ENCODE results near the gene LRRC1.
A peak's percentile ranks its signal among the peaks of the same experiment; 100 is the strongest.
"Not testable (repeated sequence)": the region's sequence is repeated elsewhere in the genome, so short reads cannot be mapped to it uniquely, and the experiment has no call there.

The LRRC1 gene

DNA sequence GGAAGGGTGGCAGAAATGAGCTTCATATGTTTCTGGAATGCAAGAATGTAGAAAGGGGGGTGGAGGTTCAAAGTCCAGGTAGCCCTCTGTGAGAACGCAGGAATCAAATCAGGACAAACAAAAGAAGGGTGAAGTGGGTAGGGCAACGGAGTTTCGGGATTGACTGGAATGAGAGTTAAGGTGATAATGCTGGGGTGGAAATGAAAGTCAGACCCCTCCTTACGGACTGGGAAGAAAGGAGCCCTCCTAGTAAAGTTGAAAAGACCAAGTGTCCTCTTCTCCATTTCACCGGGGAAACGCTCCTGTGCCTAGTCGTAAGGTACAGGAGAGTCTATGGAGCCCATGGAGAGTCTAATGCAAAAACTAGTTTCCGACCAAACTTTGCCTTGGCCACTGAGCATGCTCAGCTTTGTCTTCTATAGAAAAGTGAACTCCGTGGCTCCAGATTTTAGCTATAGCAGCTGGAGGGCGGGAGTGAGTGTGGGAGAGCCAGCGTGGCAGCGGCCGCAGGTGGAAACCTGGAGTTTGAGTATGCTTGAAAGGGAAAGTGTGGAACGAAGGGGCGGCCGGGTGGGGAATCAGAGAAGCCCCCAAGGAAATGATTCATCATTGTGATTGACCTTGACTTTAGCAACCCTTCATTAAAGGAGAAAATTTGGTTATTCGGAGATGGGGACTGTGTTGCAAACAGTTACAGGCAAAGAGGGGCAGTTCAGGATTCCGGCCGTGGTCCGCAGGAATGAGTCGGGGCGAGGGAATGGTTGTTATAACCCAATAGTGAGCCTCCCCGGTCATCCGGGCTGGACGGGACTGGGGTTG, 1.3 kb upstream of the LRRC1 start:
- DNase-seq: peak; percentile 27

DNA sequence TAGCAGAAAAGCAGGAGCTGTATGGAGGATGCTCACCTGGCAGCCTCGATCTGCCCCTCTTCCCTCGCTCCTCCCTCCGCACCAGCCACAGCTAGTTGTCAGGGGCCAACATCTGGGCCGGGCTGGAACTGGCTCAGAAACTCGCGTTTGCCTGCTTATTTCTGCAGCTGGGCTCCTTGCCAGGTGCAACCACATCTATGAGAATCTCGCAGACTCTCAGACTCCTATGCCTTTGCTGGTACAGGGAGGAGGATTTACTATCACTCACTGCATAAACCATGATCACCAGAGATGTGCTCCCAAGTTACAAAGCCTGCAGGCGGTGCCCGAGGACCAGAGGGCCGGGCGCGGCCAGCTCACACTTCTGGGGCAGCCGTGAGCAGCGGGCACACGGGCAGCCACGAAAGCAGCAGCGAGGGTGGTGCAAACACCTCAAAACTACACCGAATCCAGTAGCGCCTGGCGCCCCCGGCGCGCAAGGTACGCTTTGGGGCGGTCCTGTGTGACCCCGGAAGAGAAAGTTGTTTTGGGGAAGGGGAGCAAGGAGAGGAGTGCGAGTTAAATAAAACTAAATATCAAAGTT, 577 bp upstream of the LRRC1 start:
- DNase-seq: no peak

DNA sequence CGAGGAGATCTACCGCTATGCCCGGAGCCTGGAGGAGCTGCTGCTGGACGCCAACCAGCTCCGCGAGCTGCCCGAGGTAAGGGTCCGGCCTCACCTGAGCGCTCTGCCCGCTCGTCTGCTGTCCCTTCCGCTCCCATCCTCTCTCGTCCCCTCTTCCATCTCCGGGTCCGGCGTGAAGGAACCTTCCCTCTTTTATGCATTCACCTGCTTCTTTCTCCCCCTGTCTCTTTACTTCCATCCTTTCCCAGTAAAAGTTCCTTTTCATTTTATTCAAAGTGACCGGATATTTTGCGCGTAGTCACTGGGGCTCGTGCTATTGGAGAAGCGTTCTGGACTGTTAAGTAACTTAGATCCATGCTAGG, 516 bp downstream of the LRRC1 start:
- DNase-seq: no peak

DNA sequence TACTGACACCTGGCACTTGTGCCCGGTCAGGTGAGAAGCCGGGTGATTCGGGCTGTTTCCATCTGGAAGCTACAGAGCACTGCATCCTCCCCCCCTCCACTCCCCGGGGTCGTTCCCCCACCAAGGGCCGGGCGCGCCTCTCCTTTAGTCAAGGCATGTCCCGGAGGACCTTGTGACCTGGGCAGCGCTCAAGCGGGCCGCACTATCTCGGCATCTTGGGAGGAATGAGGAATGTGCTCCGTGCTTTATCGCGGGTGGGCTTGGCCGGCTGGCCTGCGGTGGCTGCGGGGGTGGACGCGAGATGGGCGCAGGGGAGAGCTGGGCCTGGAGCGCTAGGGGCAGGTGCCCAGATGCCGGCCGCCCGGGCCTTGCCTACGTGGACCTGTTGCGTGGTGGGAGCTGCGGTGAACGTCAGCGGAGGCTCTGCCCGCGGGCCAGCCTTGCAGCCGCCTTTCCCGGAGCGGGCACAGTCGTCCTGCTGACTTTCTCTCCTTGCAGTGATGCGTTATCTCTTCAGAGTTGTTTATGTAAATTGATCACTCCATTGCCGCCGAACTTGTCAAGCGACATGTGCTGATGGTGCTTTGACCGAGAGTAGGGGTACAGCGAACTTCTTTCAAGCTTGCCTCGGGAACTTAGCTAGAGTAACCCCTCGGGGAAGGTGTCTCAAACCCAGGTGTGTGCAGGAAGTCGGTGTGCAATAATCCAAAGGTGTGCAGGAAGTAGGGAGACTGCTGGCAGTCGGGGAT, 1.1 kb downstream of the LRRC1 start:
- DNase-seq: no peak

DNA sequence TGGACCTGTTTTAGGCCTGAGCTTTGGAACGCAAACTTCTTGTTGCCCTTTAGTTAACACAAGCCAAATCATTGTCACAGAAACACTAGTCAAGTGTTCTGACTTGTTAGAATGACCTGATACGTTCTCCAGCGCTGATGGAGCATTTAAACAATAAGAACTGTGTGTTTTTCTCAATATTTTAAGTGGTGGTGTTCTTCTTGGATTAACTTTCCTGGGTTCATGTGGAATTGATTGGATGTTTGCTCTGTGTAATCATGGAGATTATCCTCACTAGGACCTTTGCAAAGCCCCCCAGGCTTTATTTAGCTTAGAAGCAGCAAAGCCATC, 1.6 kb downstream of the LRRC1 start:
- DNase-seq: no peak

DNA sequence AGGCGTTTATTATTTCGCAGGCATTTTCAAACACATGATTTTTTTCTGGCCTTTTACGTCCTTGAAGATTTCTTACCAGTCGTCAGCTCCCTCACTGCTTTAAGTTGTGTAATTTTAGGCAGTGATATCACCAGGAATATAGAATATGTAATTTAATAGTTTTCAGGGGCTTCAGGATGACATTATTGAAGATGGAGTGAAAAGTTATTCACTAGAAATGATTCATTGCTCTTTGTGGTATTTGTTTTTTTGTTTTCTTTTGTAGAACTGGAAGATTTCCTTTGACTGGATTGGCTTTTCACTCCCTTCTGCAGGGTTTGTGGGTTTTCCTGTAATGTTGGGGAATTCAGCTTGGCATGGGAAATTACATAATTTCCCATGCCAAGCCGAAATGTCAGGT, 2.0 kb downstream of the LRRC1 start:
- no peak for DNase-seq

DNA sequence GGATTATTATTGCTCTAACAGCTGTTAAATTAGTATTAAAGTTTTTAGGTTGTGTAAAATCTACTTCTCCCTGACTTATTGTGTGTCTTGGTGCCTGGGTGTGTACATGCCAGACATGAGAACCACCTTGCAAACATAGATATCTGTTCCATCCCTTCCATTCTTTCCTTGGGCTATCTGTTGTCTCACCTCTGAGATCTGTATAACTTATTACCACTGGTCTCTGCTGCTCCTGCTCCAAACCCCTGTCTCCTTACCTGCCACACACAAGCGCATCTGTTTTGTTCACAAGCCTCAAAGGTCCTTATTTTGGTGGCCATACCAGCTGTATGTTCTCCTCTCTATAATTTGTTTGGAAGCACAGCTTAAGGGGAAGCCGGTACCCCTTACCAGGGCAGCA, 2.5 kb downstream of the LRRC1 start:
- DNase-seq: no peak

DNA sequence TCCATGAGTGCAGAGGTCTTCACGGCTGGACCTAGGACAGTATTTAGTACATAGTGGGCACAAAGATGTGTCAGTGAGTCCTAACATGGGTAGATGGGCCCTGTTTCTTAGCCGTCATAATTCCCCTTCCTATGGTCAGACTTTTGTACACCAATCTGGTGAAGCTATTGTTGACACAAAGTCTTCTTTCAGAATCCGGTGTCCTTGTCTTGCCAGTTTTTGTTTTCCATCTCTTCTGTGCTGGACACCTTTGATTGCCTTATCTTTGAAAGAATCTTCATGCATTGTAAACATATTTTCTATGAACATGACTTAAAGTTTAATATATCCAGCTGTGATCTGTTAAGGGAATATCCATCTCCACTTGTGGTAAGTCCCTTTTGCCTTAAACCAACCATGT, 4.5 kb downstream of the LRRC1 start:
- DNase-seq: no peak

DNA sequence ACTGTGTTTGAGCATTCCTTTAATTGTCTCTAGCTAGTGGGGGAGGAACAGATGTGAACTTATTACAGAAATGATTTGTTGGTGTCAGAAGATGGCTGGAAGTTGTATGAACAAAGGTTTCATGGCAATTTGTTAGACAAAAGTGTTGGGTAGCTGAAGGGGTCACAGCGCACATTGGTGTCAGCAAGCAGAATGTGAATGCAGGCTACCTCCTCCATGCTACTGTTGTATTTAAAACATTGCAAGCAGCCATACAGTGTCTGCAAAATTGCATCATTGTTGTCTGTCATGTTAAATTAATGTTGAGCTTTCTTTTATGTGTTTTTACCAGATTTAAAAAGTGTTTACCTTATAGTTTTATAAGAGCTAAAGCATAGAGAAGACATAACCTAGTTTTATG, 6.2 kb downstream of the LRRC1 start:
- DNase-seq: no peak

DNA sequence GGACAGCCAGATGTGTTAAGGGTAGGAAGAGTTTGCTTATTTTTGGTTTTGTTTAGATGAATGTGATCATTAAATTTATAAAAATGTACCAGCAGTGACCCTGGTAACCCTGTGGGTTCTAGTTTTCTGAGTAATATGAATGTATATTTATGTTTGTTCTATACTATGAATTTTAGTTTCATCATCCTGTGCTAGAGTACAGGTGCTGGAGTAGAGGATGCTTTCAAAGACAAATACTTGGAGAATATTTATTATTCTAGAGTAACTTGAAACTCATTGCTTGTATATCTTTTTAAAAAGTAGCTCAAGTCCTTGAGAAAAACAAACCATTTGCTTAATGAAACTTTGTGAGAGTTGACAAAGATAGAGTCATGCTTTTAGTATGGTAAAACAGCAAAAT, 7.8 kb downstream of the LRRC1 start:
- DNase-seq: no peak

DNA sequence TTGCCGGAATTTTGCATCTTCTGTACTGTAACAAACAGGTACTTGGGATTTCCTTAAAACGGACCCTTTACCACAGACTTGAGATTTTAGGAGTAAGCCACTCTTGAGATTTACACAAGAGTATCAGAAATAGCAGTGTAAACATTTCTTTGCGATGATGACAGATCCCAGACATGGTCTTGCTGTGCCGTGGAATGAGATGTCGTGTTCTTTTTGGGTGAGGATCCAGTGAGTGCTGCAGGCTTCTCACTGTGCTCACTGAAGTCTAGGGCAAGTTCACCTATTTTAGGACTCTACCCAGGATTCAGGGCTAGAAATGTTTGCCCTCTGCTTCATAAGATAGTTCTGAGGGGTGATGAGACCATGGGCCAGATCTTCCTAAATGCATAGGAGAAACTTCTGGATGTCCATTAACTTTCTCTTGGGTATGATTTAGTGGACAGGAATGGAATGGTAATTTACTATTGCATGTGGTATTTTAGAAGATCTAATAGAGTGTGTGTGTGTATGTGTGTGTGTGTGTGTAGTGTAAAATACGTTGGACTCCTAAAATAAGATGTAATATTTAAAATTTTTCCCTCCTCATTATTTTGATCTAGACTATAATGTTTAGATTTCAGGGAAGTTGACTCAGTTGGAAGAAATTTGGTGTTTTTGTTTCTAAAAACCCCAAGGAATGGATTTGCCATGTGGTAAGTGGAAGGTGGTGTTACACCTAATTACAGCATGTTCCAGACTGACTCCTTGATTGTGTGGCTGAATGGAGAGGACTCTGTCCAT, 8.5 kb downstream of the LRRC1 start:
- DNase-seq: no peak

DNA sequence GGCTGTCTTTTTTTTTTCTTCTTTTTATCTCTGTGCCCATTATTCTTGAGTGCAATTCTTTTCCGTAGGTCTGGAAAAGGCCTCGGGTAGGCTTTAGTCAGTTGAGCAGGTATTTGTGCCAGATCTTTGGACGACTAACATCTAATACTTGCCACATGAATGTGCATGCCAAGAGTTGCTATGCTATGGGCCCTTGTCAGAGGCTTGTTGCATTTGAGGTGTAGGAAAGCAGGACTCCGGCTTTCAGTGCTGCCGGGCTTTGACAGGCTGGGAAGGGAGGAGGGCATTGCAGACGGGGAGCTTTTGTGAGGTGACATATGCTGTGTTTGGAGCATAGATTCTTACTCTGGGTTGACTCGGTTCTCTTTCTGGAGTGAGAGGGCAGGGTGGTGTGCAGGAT, 10.2 kb downstream of the LRRC1 start:
- DNase-seq: no peak

DNA sequence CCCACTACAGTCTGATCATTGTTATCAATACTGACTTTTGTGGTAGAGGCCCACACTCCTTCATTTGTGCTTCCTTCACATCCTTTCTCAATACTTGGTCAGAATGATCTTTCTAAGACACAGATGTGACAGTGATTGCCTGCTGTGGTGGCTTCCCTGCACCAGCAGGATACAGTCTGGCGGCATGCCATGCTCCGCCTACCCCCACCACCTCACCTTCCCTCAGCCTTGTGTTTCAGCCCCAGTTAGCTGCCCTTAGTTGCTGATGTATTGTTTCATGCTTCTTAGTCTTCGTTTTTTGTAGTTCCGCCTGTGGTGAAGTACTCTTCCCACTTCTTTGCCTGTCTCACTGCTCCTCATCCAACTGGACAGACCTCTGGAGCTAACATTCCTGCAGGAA, 10.9 kb downstream of the LRRC1 start:
- no peak for DNase-seq

DNA sequence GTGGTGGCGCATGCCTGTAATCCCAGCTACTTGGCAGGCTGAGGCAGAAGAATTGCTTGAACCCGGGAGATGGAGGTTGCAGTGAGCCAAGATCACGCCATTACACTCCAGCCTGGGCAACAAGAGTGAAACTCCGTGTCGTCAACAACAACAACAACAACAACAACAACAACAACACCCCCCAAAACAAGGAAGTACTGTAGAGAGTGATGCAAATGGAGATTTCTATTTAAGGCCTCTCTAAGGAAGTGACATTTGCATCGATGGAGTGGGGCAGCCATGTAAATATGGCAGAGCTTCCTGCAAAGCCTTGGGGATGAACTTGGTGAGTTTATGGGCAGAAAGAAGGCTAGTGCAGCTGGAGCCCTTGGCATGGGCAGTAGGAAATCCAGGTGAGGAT, 12.8 kb downstream of the LRRC1 start:
- DNase-seq: not testable (repeated sequence)

DNA sequence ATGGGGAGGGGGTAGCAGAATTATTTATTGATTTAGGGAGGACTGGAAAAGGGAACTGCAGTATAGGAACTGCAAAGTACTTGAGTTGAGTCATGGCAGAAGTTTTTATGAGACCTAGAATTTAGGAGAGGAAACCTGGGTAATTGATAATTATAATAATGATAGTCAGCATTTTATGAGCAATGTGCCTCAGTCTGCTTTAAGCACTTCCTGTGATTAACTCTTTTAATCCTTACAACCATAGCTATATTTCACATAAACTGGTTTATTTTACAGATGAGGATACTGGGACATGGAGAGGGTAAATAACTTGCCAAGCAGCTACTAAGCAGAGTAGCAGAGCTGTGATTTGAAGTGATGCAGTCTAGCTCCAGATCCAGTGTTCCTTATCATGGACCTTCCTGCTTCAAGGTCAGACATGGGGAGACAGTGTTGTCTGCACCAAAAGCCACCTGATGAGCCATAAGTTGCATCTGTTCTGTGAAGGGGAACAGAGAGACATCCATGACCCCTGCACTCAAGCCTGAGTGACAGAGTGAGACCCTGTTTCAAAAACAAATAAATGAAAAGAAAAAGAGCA, 13.6 kb downstream of the LRRC1 start:
- DNase-seq: no peak

DNA sequence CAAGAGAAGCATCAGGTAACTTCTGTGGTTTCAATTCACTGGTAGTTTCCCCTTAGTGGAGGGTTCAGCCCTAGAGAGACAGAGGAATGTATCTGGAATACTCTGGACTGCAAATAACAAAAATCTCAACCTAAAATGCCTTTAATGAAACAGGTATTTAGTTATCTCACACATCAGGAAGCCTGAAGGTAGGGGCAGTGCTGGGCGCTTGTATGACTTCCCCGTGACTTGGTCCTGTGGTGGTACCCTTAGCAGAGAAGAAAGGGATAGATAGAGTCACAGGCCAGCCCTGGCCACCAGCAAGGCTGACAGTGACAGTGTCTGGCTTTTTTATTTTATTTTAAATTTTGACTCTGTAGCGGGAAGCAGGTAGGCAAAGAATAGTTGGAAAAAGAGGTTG, 14.9 kb downstream of the LRRC1 start:
- no peak for DNase-seq

DNA sequence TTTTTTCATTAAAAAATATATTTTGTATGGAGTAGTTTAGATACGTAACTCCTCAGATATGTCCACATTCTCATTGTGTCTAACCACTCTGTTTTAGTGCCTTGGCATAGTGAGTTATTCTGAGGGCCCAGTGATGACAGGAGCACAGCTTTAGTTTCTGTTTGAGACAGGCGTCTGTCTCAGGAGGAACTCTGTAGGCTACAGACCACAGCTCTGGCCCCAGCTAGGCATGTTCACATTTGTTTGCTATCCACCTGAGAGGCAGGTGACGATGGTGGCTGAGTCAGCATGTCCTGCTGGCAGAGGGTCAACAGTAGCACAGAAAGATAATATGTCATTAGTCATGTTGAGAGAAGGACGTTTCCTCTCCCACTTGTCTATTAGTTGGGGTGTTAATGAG, 16.3 kb downstream of the LRRC1 start:
- DNase-seq: no peak

DNA sequence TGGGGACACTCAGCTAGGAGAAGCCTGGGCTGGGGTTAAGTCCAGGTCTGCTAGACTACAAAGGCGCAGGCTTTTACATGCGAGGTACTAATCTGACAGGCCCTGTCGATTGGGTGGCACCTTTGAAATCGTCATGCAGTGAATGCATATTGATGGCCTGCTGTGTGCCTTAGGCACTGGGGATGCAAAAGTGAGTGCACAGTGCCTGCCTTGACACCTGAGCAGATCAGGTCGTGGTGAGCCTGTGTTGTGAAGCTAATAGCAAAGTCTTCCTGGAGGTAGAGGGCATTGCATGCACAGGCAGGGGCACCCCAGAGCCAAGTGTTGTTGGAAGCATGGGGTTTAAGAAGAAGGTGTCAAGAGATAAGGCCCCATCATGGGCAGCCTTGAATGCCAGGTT, 16.9 kb downstream of the LRRC1 start:
- no peak for DNase-seq

DNA sequence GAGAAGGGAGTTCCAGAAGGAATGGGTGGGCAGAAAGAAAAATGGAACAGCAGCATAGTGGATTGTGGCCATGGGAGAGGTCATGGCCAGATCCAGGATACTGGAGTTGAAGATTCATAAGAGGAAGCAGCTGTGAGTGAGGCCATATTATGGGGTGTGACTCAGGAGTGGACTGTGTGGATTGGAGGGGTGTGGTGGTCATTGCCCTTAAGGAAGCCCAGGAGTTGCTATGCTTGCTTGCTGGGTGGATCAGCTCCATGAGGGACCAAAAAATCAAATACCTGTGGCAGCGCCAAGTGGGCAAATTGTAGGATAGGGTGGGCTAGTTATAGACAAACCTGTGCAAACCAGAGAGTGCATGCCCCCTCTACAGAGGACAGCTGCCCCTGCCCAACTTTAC, 18.3 kb downstream of the LRRC1 start:
- no peak for DNase-seq

DNA sequence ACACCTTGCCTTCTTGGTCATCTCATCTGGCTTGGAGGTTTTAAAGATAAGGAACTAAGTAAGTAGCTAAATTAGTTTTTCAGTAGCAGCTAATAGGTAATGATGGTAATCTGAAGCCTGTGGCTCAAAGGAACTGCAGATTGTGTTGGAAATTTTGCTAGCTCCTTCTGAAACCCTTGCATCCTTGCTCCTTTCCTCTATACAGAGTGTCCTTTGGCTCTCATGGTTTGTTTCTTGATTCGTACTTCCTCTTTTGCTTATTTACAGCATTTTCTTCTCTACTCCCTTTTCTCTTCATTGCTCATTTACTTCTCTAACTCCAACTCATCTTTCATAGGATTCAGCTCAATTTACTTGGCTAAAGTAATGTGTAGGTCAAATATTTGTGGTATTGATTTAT, 19.0 kb downstream of the LRRC1 start:
- no peak for DNase-seq

DNA sequence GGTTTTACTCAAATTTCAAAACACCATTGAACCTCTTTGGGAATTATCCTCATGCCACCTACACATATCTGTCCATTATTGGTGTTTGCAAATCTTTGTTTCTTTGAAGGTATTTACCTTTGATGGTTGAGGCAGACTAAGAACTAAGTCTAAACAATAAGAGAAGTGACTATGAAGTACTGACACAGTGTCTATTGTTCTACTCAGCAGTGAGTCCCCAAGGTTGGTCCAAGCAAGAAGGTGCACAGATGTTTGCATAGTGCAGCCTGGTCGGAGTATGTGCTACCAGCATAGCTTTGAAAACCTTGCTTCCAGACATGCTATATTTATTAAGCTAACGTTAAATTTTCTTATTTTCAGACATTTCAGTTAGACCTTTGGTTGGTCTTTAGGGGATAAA, 19.5 kb downstream of the LRRC1 start:
- no peak for DNase-seq

DNA sequence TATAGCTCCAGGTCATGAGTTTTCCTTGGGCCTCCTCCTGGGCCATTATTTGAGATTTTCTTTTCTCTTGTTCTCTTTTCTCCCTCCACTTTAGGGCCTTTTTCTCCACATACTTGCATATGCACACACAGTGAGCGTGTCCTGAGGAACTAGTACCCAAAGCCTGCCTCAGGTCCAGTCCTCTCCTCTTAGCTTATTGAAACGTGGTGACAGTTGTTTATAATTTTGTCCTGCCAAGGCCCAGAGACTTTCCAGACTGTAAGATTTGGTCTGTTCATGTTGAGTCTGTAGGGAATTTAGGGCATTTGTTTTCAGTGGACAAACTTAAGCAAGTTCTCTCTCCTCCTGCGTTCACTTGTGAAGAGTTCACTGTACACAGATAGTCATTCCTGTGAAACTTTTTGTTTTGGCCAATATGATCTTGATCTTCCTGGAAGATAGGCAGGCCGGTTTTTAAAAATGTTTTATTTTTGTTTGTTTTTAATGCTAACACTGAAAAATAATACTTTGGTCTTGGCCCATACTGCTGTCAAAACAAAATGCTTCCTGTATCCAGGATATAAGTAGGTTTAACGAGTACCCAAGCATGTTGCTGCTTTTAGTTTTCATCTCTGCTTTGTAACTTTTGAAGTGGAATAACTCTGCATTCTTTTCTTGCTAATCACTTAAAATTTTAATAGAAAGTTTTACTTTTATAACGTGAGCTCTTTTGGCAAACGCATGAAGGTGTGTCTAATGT, 20.7 kb downstream of the LRRC1 start:
- DNase-seq: no peak
